GM23338 (cell line): Measurements from ENCODE around the gene TMED8. TPM values are rescaled to one million over a fixed set of nuclear protein-coding genes. Genes with fewer than 3 reads are reported as not detected.

Experiments
- ATAC-seq: fragments of 200-7000 bp; cut with Tn5 transposase; 3 replicates; pipeline ENCODE4 v1.9.1; 2020
- DNase-seq: peaks from one replicate; pipeline ENCODE4 v3.0.0-alpha.2; 2015; ENCODE audit warnings: low spot score
- H2AFZ ChIP-seq: fragments of 200-600 bp; sonication (generic); 2 replicates; pipeline ENCODE4 v1.8.0; 2016; ENCODE audit warnings: antibody characterized with exemption, mild to moderate bottlenecking, moderate library complexity
- H3F3A ChIP-seq: fragments of 200-600 bp; sonication (generic); replicated peaks from 2 replicates; pipeline ENCODE4 v1.8.0; 2017; ENCODE audit warnings: antibody characterized with exemption, mixed run types, low read depth
- H3K27ac ChIP-seq: fragments of 200-600 bp; sonication (generic); 2 replicates; pipeline ENCODE4 v1.6.1; 2016; ENCODE audit warnings: low read depth
- H3K27me3 ChIP-seq: fragments of 200-600 bp; sonication (generic); 2 replicates; pipeline ENCODE4 v1.8.0; 2016; ENCODE audit warnings: mild to moderate bottlenecking, mixed run types, moderate library complexity; ENCODE audit not compliant: insufficient read depth
- H3K36me3 ChIP-seq: fragments of 200-600 bp; sonication (generic); 2 replicates; pipeline ENCODE4 v1.8.0; 2016; ENCODE audit warnings: mild to moderate bottlenecking; ENCODE audit not compliant: insufficient read depth
- H3K4me1 ChIP-seq: fragments of 200-600 bp; sonication (generic); 2 replicates; pipeline ENCODE4 v1.8.0; 2016; ENCODE audit warnings: mild to moderate bottlenecking, moderate library complexity; ENCODE audit not compliant: insufficient read depth
- H3K4me2 ChIP-seq: fragments of 200-600 bp; sonication (generic); 2 replicates; pipeline ENCODE4 v1.7.1; 2017; ENCODE audit warnings: mixed run types
- H3K4me3 ChIP-seq: fragments of 200-600 bp; sonication (generic); 2 replicates; pipeline ENCODE4 v1.6.1; 2016; ENCODE audit warnings: mixed run types
- H3K79me2 ChIP-seq: fragments of 200-600 bp; sonication (generic); replicated peaks from 2 replicates; pipeline ENCODE4 v1.8.0; 2017; ENCODE audit warnings: mild to moderate bottlenecking; ENCODE audit not compliant: insufficient read depth
- H3K9me2 ChIP-seq: fragments of 200-600 bp; sonication (generic); 2 replicates; pipeline ENCODE4 v1.8.0; 2017; ENCODE audit not compliant: insufficient read depth
- H4K20me1 ChIP-seq: fragments of 200-600 bp; sonication (generic); replicated peaks from 2 replicates; pipeline ENCODE4 v1.8.0; 2017; ENCODE audit warnings: mild to moderate bottlenecking; ENCODE audit not compliant: insufficient read depth
- H3K27ac Mint-ChIP-seq: 2 replicates; pipeline ENCODE4 v1.8.0; 2020; ENCODE audit warnings: inconsistent platforms, mild to moderate bottlenecking, moderate library complexity, mixed read lengths
- H3K27me3 Mint-ChIP-seq: 3 replicates; pipeline ENCODE4 v1.8.0; 2022; ENCODE audit warnings: low read depth, mild to moderate bottlenecking, moderate library complexity, mixed read lengths, inconsistent platforms; ENCODE audit not compliant: insufficient read depth, poor library complexity
- H3K36me3 Mint-ChIP-seq: 3 replicates; pipeline ENCODE4 v1.8.0; 2021; ENCODE audit warnings: low read depth, mild to moderate bottlenecking, inconsistent platforms, moderate library complexity, mixed read lengths
- H3K4me1 Mint-ChIP-seq: 3 replicates; pipeline ENCODE4 v1.8.0; 2020; ENCODE audit warnings: mild to moderate bottlenecking, inconsistent platforms, mixed read lengths
- H3K4me3 Mint-ChIP-seq: 3 replicates; pipeline ENCODE4 v1.8.0; 2021; ENCODE audit warnings: moderate library complexity, mild to moderate bottlenecking, inconsistent platforms, mixed read lengths
- H3K9me3 Mint-ChIP-seq: 3 replicates; pipeline ENCODE4 v1.8.0; 2020; ENCODE audit warnings: moderate library complexity, mild to moderate bottlenecking, inconsistent platforms, mixed read lengths
- CREB1 ChIP-seq: fragments of 250-450 bp; sonication (Bioruptor Pico); IDR thresholded peaks from 2 replicates; pipeline ENCODE4 v1.5.0; 2020; ENCODE audit warnings: low read depth, mild to moderate bottlenecking, moderate library complexity
- ETS1 ChIP-seq: IDR thresholded peaks from 2 replicates; pipeline ENCODE4 v1.6.1; 2016; ENCODE audit warnings: antibody characterized with exemption
- JUNB ChIP-seq: IDR thresholded peaks from one replicate; pipeline ENCODE4 v1.6.1; 2016; ENCODE audit warnings: antibody characterized with exemption; ENCODE audit not compliant: unreplicated experiment
- NANOG ChIP-seq: IDR thresholded peaks from 2 replicates; pipeline ENCODE4 v1.6.1; 2016; ENCODE audit warnings: antibody characterized with exemption, borderline replicate concordance
- POLR2AphosphoS5 ChIP-seq: IDR thresholded peaks from 2 replicates; pipeline ENCODE4 v1.6.1; 2016; ENCODE audit warnings: antibody characterized with exemption, low read depth
- REST ChIP-seq: IDR thresholded peaks from one replicate; pipeline ENCODE4 v1.6.1; 2018; ENCODE audit warnings: antibody characterized with exemption; ENCODE audit not compliant: unreplicated experiment
- STAT1 ChIP-seq: IDR thresholded peaks from one replicate; pipeline ENCODE4 v1.6.1; 2016; ENCODE audit warnings: antibody characterized with exemption; ENCODE audit not compliant: unreplicated experiment
- ZNF114 ChIP-seq: fragments of 250-450 bp; sonication (Bioruptor Pico); IDR thresholded peaks from 2 replicates; pipeline ENCODE4 v1.5.0; 2020; ENCODE audit warnings: mild to moderate bottlenecking, moderate library complexity
- ZNF462 ChIP-seq: fragments of 250-450 bp; sonication (Bioruptor Pico); IDR thresholded peaks from 2 replicates; pipeline ENCODE4 v1.5.0; 2020; ENCODE audit warnings: mild to moderate bottlenecking, moderate library complexity
- polyA plus RNA-seq: library from polyadenylated mRNA; unstranded; fragments of >200 nt; fragmentation: Nextera tagmentation; extraction: Ambion mirVana; gene quantifications from 2 replicates; pipeline ENCODE4 v1.2.1, GENCODE V29; 2016
- total RNA-seq: library from RNA; depleted of rRNA; stranded (reverse); fragments of >200 nt; shearing (Covaris generic); gene quantifications from 2 replicates; pipeline ENCODE4 v1.2.3, GENCODE V29; 2014

Gene TMED8
- total and polyA plus RNA-seq, 2 experiments from 2014 or later, result 4.3 to 13.8 TPM

GRCh38 chr14:77311217-77311616, 65.7 kb downstream of the TMED8 start (continued):
- no peak for TF ChIP-seq ZNF462 (CRISPR knock-in tag)
- no peak for TF ChIP-seq ETS1
- TF ChIP-seq JUNB, result no peak
- TF ChIP-seq POLR2AphosphoS5, result no peak
- no peak for TF ChIP-seq CREB1 (CRISPR knock-in tag)
- TF ChIP-seq STAT1, result no peak

- H3K27me3 Mint-ChIP-seq, result peaks cover 5% of the 10 kb centered on the region
- TF ChIP-seq REST (no peak), ETS1 (no peak), NANOG (no peak), POLR2AphosphoS5 (no peak), ZNF114 (CRISPR knock-in tag) (no peak)
These were observed 66.9 kb downstream of the TMED8 start for GRCh38 chr14:77310026-77310425.

More at GRCh38 chr14:77310026-77310425, 66.9 kb downstream of the TMED8 start:
- Mint-ChIP-seq H3K9me3 (no peaks in the 10 kb centered on the region), H3K27ac (no peak overlapping the region), H3K36me3 (no peaks in the 10 kb centered on the region), H3K4me1 (peaks cover 28% of the 10 kb centered on the region), H3K4me3 (no peak overlapping the region)
- no peaks in the 10 kb centered on the region for H4K20me1 ChIP-seq
- ATAC-seq (no peak), DNase-seq (no peak)
- H3K4me2 ChIP-seq, result no peak overlapping the region
- peaks cover 25% of the 10 kb centered on the region for H3K4me1 ChIP-seq
- H3K27ac ChIP-seq, result no peak overlapping the region
- H2AFZ ChIP-seq, result no peak overlapping the region
- H3K79me2 ChIP-seq, result peaks cover 27% of the 10 kb centered on the region
- no peaks in the 10 kb centered on the region for H3K27me3 ChIP-seq
- no peaks in the 10 kb centered on the region; the same call in 1 of the 2 replicates for H3K36me3 ChIP-seq
- H3K9me2 ChIP-seq, result no peaks in the 10 kb centered on the region
- H3K4me3 ChIP-seq, result no peak overlapping the region
- H3F3A ChIP-seq, result 0 out of 2 replicates have a peak, but pooled peaks cover 4% of the 10 kb centered on the region
